Neuronal stem cell (in vitro differentiated cells): ENCODE results near the gene SPRR2B.

Source experiments
- DNase-seq: peaks from one replicate; pipeline ENCODE4 v3.0.0-alpha.2; 2013; ENCODE audit warnings: low spot score
- H2AFZ ChIP-seq: one replicate; pipeline ENCODE4 v1.6.1; 2013; ENCODE audit warnings: mild to moderate bottlenecking, low read length, inconsistent platforms
- H2AK5ac ChIP-seq: 2 replicates; pipeline ENCODE4 v1.6.1; 2013; ENCODE audit warnings: low read depth, mild to moderate bottlenecking, inconsistent platforms, low read length, moderate library complexity, mixed read lengths
- H2BK120ac ChIP-seq: 2 replicates; pipeline ENCODE4 v1.6.1; 2013; ENCODE audit warnings: low read depth, mild to moderate bottlenecking, inconsistent platforms, low read length, moderate library complexity, mixed read lengths
- H2BK12ac ChIP-seq: one replicate; pipeline ENCODE4 v1.6.1; 2013; ENCODE audit warnings: low read length, inconsistent platforms
- H2BK15ac ChIP-seq: 2 replicates; pipeline ENCODE4 v1.6.1; 2013; ENCODE audit warnings: mild to moderate bottlenecking, low read length, inconsistent platforms, mixed read lengths
- H2BK5ac ChIP-seq: one replicate; pipeline ENCODE4 v1.6.1; 2013; ENCODE audit warnings: inconsistent platforms, mild to moderate bottlenecking, low read length, moderate library complexity
- H3K14ac ChIP-seq: one replicate; pipeline ENCODE4 v1.6.1; 2013; ENCODE audit warnings: low read length, inconsistent platforms
- H3K18ac ChIP-seq: 2 replicates; pipeline ENCODE4 v1.6.1; 2013; ENCODE audit warnings: low read length, inconsistent platforms
- H3K23ac ChIP-seq: 2 replicates; pipeline ENCODE4 v1.6.1; 2013; ENCODE audit warnings: low read depth, mild to moderate bottlenecking, mixed read lengths, low read length, inconsistent platforms; ENCODE audit not compliant: poor library complexity
- H3K27ac ChIP-seq: replicated peaks from 3 replicates; pipeline ENCODE4 v1.5.1; 2013; ENCODE audit warnings: low read length, inconsistent platforms
- H3K27me3 ChIP-seq, 3 experiments: 2 replicates each; pipeline ENCODE4 v1.6.1; 2013; ENCODE audit warnings: low read length in 3 of 3, mild to moderate bottlenecking in 2 of 3, inconsistent platforms in 1 of 3, low read depth in 1 of 3, mixed read lengths in 1 of 3, moderate library complexity in 1 of 3; ENCODE audit not compliant: control insufficient read depth in 3 of 3, insufficient read depth in 3 of 3
- H3K36me3 ChIP-seq, 2 donors: replicated peaks in 1 of 2; 2 replicates each; pipeline ENCODE4 v1.6.1; 2013; ENCODE audit warnings: low read length in 2 of 2; ENCODE audit not compliant: control insufficient read depth in 2 of 2, insufficient read depth in 2 of 2
- H3K4ac ChIP-seq: 2 replicates; pipeline ENCODE4 v1.6.1; 2013; ENCODE audit warnings: inconsistent platforms, mild to moderate bottlenecking, low read length, moderate library complexity
- H3K4me1 ChIP-seq, 2 donors: 1 replicate in 1 of 2; 2 replicates in 1 of 2; pipeline ENCODE4 v1.6.1; 2013; ENCODE audit warnings: low read length in 2 of 2, low read depth in 1 of 2; ENCODE audit not compliant: control insufficient read depth in 2 of 2, insufficient read depth in 1 of 2
- H3K4me2 ChIP-seq: one replicate; pipeline ENCODE4 v1.6.1; 2013; ENCODE audit warnings: mild to moderate bottlenecking, low read length, inconsistent platforms; ENCODE audit not compliant: insufficient read depth, poor library complexity, severe bottlenecking
- H3K4me3 ChIP-seq, 2 donors: 2 replicates each; pipeline ENCODE4 v1.5.1; 2013; ENCODE audit warnings: low read length in 2 of 2, mild to moderate bottlenecking in 2 of 2, inconsistent platforms in 1 of 2, moderate library complexity in 1 of 2
- H3K79me1 ChIP-seq: one replicate; pipeline ENCODE4 v1.6.1; 2013; ENCODE audit warnings: low read depth, mild to moderate bottlenecking, inconsistent platforms, low read length, moderate library complexity
- H3K9ac ChIP-seq: one replicate; pipeline ENCODE4 v1.6.1; 2013; ENCODE audit warnings: mild to moderate bottlenecking, low read depth, low read length, inconsistent platforms; ENCODE audit not compliant: poor library complexity
- H3K9me3 ChIP-seq, 2 donors: replicated peaks in 1 of 2; 2 replicates each; pipeline versions ENCODE3 to v1.6.1; 2013; ENCODE audit warnings: low read length in 2 of 2, mild to moderate bottlenecking in 2 of 2, inconsistent platforms in 1 of 2, low read depth in 1 of 2, mixed read lengths in 1 of 2, moderate library complexity in 1 of 2; ENCODE audit not compliant: control insufficient read depth in 2 of 2, insufficient read depth in 1 of 2
- H4K8ac ChIP-seq: one replicate; pipeline ENCODE4 v1.6.1; 2013; ENCODE audit warnings: low read depth, mild to moderate bottlenecking, inconsistent platforms, low read length, moderate library complexity
- H4K91ac ChIP-seq: one replicate; pipeline ENCODE4 v1.6.1; 2013; ENCODE audit warnings: low read length, low read depth, mild to moderate bottlenecking, inconsistent platforms; ENCODE audit not compliant: poor library complexity
- WGBS, 2 donors: extraction: QIAGEN DNeasy Blood & Tissue Kit; methylation state at CpG; one replicate each; pipeline ENCODE4 v1.1.7; 2013; ENCODE audit warnings: missing lambda C conversion rate in 2 of 2, mixed read lengths in 1 of 2; ENCODE audit not compliant: insufficient read length in 2 of 2, insufficient replicate concordance in 1 of 2; ENCODE audit errors: extremely low coverage in 2 of 2; 5-methylcytosine and 5-hydroxymethylcytosine counted together

SPRR2B gene

GRCh38 chr1:153028766-153029165 lies 42.6 kb downstream of the SPRR2B start:
- no peak overlapping the region for H2BK5ac ChIP-seq
- H2BK15ac ChIP-seq = no peak overlapping the region
- H3K27ac ChIP-seq = no peak overlapping the region
- H3K23ac ChIP-seq = no peak overlapping the region
- H2BK120ac ChIP-seq = no peak overlapping the region
- no peaks in the 10 kb centered on the region for H3K79me1 ChIP-seq
- no peak overlapping the region for H3K18ac ChIP-seq
- H2AFZ ChIP-seq = no peak overlapping the region
- no peak overlapping the region for H2BK12ac ChIP-seq
- no peak overlapping the region for H4K91ac ChIP-seq
- H3K14ac ChIP-seq = no peak overlapping the region
- no peak overlapping the region for H4K8ac ChIP-seq
- H3K4me1 ChIP-seq = peaks cover 0 to 2% of the 10 kb centered on the region in 2 donors
- no peak overlapping the region for H3K4me2 ChIP-seq
- H3K9ac ChIP-seq = no peak overlapping the region
- no peaks in the 10 kb centered on the region for H3K27me3 ChIP-seq
- DNase-seq = no peak
- H3K4me3 ChIP-seq = no peak overlapping the region
- no peak overlapping the region for H2AK5ac ChIP-seq
- H3K9me3 ChIP-seq = no peaks in the 10 kb centered on the region
- no peak overlapping the region for H3K4ac ChIP-seq
- H3K36me3 ChIP-seq = no peaks in the 10 kb centered on the region
- no CpG with 5 or more reads among the region's 1 CpG for WGBS, 2 donors

GRCh38 chr1:153025797-153026196 lies 45.6 kb downstream of the SPRR2B start:
- no peak overlapping the region for H2BK15ac ChIP-seq

GRCh38 chr1:153024413-153024812 lies 47.0 kb downstream of the SPRR2B start:
- no peak overlapping the region for H3K14ac ChIP-seq
- H2BK15ac ChIP-seq = no peak overlapping the region
- no peak overlapping the region for H2AFZ ChIP-seq
- no peaks in the 10 kb centered on the region for H3K4me1 ChIP-seq
- H2BK5ac ChIP-seq = no peak overlapping the region
- no peak overlapping the region for H2BK12ac ChIP-seq
- H3K9ac ChIP-seq = no peak overlapping the region
- no peaks in the 10 kb centered on the region for H3K36me3 ChIP-seq
- no peaks in the 10 kb centered on the region for H3K79me1 ChIP-seq
- WGBS, 2 donors = no CpG with 5 or more reads among the region's 1 CpG
- H3K4ac ChIP-seq = no peak overlapping the region
- DNase-seq = no peak
- H4K91ac ChIP-seq = no peak overlapping the region
- no peak overlapping the region for H3K18ac ChIP-seq
- H3K4me2 ChIP-seq = no peak overlapping the region
- no peak overlapping the region for H4K8ac ChIP-seq
- no peaks in the 10 kb centered on the region for H3K27me3 ChIP-seq
- no peak overlapping the region for H3K23ac ChIP-seq
- no peaks in the 10 kb centered on the region for H3K9me3 ChIP-seq
- H2BK120ac ChIP-seq = no peak overlapping the region
- H3K4me3 ChIP-seq = no peak overlapping the region
- no peak overlapping the region for H3K27ac ChIP-seq
- no peak overlapping the region for H2AK5ac ChIP-seq

More at GRCh38 chr1:153025797-153026196, 45.6 kb downstream of the SPRR2B start:
- H2AK5ac ChIP-seq = no peak overlapping the region
- no peak overlapping the region for H2BK120ac ChIP-seq
- no peak overlapping the region for H4K8ac ChIP-seq
- H3K23ac ChIP-seq = no peak overlapping the region
- H3K79me1 ChIP-seq = no peaks in the 10 kb centered on the region
- no peak overlapping the region for H4K91ac ChIP-seq
- H3K27me3 ChIP-seq = no peaks in the 10 kb centered on the region
- no peaks in the 10 kb centered on the region for H3K9me3 ChIP-seq
- H3K4me3 ChIP-seq = no peak overlapping the region
- H3K4me1 ChIP-seq = no peaks in the 10 kb centered on the region
- H2BK12ac ChIP-seq = no peak overlapping the region
- no peaks in the 10 kb centered on the region for H3K36me3 ChIP-seq
- no peak overlapping the region for H3K14ac ChIP-seq
- H3K18ac ChIP-seq = no peak overlapping the region
- DNase-seq = no peak
- H3K9ac ChIP-seq = no peak overlapping the region
- no CpG with 5 or more reads among the region's 1 CpG for WGBS, 2 donors
- H3K4ac ChIP-seq = no peak overlapping the region
- H3K27ac ChIP-seq = no peak overlapping the region
- H2AFZ ChIP-seq = no peak overlapping the region
- H2BK5ac ChIP-seq = no peak overlapping the region
- no peak overlapping the region for H3K4me2 ChIP-seq

- Histone ChIP-seq H3K18ac (no peak overlapping the region), H3K79me1 (no peaks in the 10 kb centered on the region), H3K27me3 (no peaks in the 10 kb centered on the region), H3K23ac (no peak overlapping the region), H3K4me2 (no peak overlapping the region), H3K4ac (no peak overlapping the region), H3K9me3 (no peaks in the 10 kb centered on the region), H3K4me3 (no peak overlapping the region), H3K36me3 (no peaks in the 10 kb centered on the region), H4K91ac (no peak overlapping the region), H2BK15ac (no peak overlapping the region), H3K9ac (no peak overlapping the region), H2BK5ac (no peak overlapping the region), H2AK5ac (no peak overlapping the region), H2AFZ (no peak overlapping the region), H2BK120ac (no peak overlapping the region), H3K4me1 (no peaks in the 10 kb centered on the region), H3K27ac (no peak overlapping the region), H3K14ac (no peak overlapping the region), H2BK12ac (no peak overlapping the region), H4K8ac (no peak overlapping the region)
- no peak for DNase-seq
- no CpG with 5 or more reads among the region's 7 CpGs for WGBS, 2 donors
Observed at GRCh38 chr1:153023109-153023508, 48.3 kb downstream of the SPRR2B start.
